HUES48 (cell line): Measurements from ENCODE around the gene CEBPB.
A peak's percentile ranks its signal among the peaks of the same experiment; 100 is the strongest.
"Not testable (repeated sequence)": the region's sequence is repeated elsewhere in the genome, so short reads cannot be mapped to it uniquely, and the experiment has no call there.

Experiments
- H3K27ac ChIP-seq: one replicate; pipeline ENCODE4 v1.7.0; 2013; ENCODE audit warnings: low read depth, low read length, inconsistent platforms
- H3K27me3 ChIP-seq: 2 replicates; pipeline ENCODE4 v1.6.1; 2013; ENCODE audit warnings: mild to moderate bottlenecking, low read length; ENCODE audit not compliant: control insufficient read depth, insufficient read depth
- H3K36me3 ChIP-seq: 2 replicates; pipeline ENCODE4 v1.6.1; 2013; ENCODE audit warnings: low read length; ENCODE audit not compliant: control insufficient read depth, insufficient read depth
- H3K4me1 ChIP-seq: 2 replicates; pipeline ENCODE4 v1.6.1; 2013; ENCODE audit warnings: mild to moderate bottlenecking, low read length; ENCODE audit not compliant: control insufficient read depth, insufficient read depth
- H3K4me3 ChIP-seq: 2 replicates; pipeline ENCODE4 v1.5.1; 2013; ENCODE audit warnings: mild to moderate bottlenecking, low read depth, low read length
- H3K9ac ChIP-seq: 2 replicates; pipeline ENCODE4 v1.6.1; 2013; ENCODE audit warnings: mild to moderate bottlenecking, low read depth, low read length, moderate library complexity
- H3K9me3 ChIP-seq: 2 replicates; pipeline ENCODE4 v1.6.1; 2013; ENCODE audit warnings: low read length; ENCODE audit not compliant: control insufficient read depth, insufficient read depth

Gene CEBPB

GRCh38 chr20:50151034-50151743 lies 39.4 kb upstream of the CEBPB start:
- H3K4me3 ChIP-seq: no peak overlapping the region; the same call in 1 of the 2 replicates
- peak overlapping the region; percentile 5 for H3K27ac ChIP-seq
- H3K36me3 ChIP-seq: peaks cover 31% of the 10 kb centered on the region
- H3K9me3 ChIP-seq: no peaks in the 10 kb centered on the region
- peaks cover 37% of the 10 kb centered on the region for H3K4me1 ChIP-seq
- H3K9ac ChIP-seq: no peak overlapping the region
- 0 out of 2 replicates have a peak, but pooled peaks cover 3% of the 10 kb centered on the region for H3K27me3 ChIP-seq

GRCh38 chr20:50152394-50153152 lies 38.1 kb upstream of the CEBPB start:
- H3K9me3 ChIP-seq: no peaks in the 10 kb centered on the region
- peak overlapping the region; percentile 79 for H3K27ac ChIP-seq
- 0 out of 2 replicates have a peak, but pooled peaks cover 3% of the 10 kb centered on the region for H3K27me3 ChIP-seq
- H3K36me3 ChIP-seq: peaks cover 24% of the 10 kb centered on the region
- peak overlapping the region; percentile 78 for H3K9ac ChIP-seq
- H3K4me1 ChIP-seq: peaks cover 25% of the 10 kb centered on the region
- peak overlapping the region; percentile 72 for H3K4me3 ChIP-seq

GRCh38 chr20:50153153-50153499 lies 37.5 kb upstream of the CEBPB start:
- H3K9ac ChIP-seq: peak overlapping the region; percentile 78
- H3K4me3 ChIP-seq: peak overlapping the region; percentile 72
- peaks cover 24% of the 10 kb centered on the region for H3K4me1 ChIP-seq
- peak overlapping the region; percentile 79 for H3K27ac ChIP-seq
- no peaks in the 10 kb centered on the region for H3K9me3 ChIP-seq
- H3K36me3 ChIP-seq: peaks cover 20% of the 10 kb centered on the region
- 0 out of 2 replicates have a peak, but pooled peaks cover 3% of the 10 kb centered on the region for H3K27me3 ChIP-seq

- peaks cover 14% of the 10 kb centered on the region; the same call in 1 of the 2 replicates for H3K36me3 ChIP-seq
- peak within 1 kb of the TSS; percentile 79 for H3K27ac ChIP-seq
- H3K9ac ChIP-seq: peak within 1 kb of the TSS; percentile 78
- H3K4me3 ChIP-seq: peak within 1 kb of the TSS; percentile 72
- H3K9me3 ChIP-seq: no peaks in the 10 kb centered on the region
- H3K27me3 ChIP-seq: 0 out of 2 replicates have a peak, but pooled peaks cover 3% of the 10 kb centered on the region
- H3K4me1 ChIP-seq: peaks cover 24% of the 10 kb centered on the region
Observed at GRCh38 chr20:50153500-50154377, 36.9 kb upstream of the CEBPB start, which contains the start of gene PEDS1. TSS of gene PEDS1 (minus strand) at chr20:50153723. CDS start at chr20:50153637, 86 bp downstream.

DNA sequence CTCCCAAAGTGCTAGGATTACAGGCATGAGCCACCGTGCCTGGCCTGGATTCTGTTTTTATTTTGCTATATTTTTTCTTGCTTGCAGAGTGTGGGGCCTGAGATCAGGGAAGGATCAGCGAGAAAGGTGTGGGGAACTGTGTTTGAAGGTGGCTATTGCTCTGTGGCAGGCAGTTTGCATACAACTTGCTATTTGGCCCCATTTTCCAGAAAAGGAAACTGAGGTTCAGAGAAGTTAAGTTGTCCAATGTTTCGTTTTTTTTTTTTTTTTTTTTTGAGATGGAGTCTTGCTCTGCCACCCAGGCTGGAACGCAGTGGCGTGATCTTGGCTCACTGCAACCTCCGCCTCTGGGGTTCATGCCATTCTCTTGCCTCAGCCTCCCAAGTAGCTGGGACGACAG lies 29.1 kb upstream of the CEBPB start:
- H3K9ac ChIP-seq, H3K9me3 ChIP-seq, H3K4me3 ChIP-seq, H3K27ac ChIP-seq, H3K27me3 ChIP-seq, H3K36me3 ChIP-seq: not testable (repeated sequence)
- H3K4me1 ChIP-seq: peaks cover 12% of the 10 kb centered on the region

DNA sequence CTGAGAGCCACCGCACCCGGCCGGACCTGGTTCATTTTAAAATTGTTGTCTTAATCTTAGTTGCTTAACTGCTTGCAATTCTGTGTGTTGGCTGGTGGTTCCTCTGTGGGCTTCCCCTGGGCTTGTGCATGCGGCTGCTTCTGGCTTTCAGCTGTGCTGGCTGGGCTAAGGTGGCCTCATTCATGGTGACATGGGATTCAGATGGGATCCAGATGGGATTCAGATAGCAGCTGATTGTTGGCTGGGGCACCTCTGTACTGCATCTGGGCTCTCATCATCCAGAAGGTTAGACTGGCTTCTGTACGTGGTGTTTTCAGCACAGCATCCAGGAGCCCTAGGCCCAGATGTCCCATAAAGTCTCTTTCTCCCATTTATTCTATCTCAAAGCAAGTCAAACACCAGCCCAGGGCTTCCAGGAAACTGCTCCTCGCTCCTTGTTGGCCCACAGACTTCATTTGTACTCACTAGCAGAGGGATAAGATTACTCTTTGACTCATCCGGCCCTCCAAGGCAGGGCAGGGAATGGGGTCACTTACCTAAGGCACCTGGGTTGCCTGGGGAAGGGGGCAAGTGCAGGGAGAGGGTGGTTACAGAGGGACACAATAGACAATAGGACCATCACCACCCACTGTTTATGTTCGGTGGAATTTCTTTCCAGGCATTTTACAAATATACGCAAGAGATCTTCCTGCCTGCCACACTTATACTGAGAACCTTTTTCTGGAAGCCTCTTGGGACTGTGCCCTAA lies 26.9 kb upstream of the CEBPB start:
- peaks cover 12% of the 10 kb centered on the region for H3K4me1 ChIP-seq
- no peak overlapping the region for H3K9ac ChIP-seq
- H3K27me3 ChIP-seq: no peaks in the 10 kb centered on the region
- no peak overlapping the region for H3K4me3 ChIP-seq
- H3K27ac ChIP-seq: peak overlapping the region; percentile 60
- no peaks in the 10 kb centered on the region for H3K36me3 ChIP-seq
- H3K9me3 ChIP-seq: no peaks in the 10 kb centered on the region

- Histone ChIP-seq H3K4me1 (peaks cover 12% of the 10 kb centered on the region), H3K9ac (peak overlapping the region; percentile 80), H3K27ac (peak overlapping the region; percentile 97), H3K4me3 (peak overlapping the region; percentile 51), H3K27me3 (no peaks in the 10 kb centered on the region), H3K36me3 (no peaks in the 10 kb centered on the region), H3K9me3 (no peaks in the 10 kb centered on the region)
Observed at GRCh38 chr20:50165684-50166554, 24.7 kb upstream of the CEBPB start.

GRCh38 chr20:50169329-50169823 lies 21.3 kb upstream of the CEBPB start:
- no peak overlapping the region for H3K27ac ChIP-seq
- H3K36me3 ChIP-seq: no peaks in the 10 kb centered on the region
- H3K4me1 ChIP-seq: peaks cover 19% of the 10 kb centered on the region
- H3K9me3 ChIP-seq: no peaks in the 10 kb centered on the region
- no peak overlapping the region for H3K4me3 ChIP-seq
- no peaks in the 10 kb centered on the region for H3K27me3 ChIP-seq
- no peak overlapping the region for H3K9ac ChIP-seq

DNA sequence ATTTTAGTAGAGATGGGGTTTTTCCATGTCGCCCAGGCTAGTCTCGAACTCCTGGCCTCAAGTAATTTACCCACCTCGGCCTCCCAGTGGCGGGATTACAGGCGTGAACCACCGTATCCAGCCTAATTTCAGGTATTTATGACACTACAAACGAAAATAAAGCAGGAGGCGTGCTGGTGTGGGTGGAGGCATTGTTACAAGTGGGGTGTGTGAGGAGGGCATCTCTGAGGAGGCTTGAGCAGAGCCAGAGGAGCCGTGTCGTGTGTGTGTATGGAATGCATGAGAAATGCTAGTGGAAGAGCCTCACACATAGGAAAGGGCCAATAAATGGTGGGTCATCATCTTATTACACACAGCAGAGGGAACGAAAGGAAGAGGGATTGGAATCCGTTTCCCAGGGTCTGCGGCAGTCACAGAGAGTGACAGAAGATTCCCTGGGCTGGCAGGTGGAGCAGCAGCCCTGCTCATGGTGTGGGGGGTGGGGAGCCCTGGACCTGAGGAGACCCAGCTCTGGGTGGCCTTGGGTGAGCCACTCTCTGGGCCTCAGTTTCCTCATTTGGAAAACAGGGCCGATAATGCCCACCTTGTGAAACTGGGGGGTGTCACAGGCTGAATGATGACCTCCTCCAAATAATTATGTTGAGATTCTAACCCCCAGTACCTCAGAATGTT lies 19.9 kb upstream of the CEBPB start:
- H3K27ac ChIP-seq: no peak overlapping the region
- peaks cover 16% of the 10 kb centered on the region for H3K4me1 ChIP-seq
- no peak overlapping the region for H3K4me3 ChIP-seq
- no peak overlapping the region for H3K9ac ChIP-seq
- no peaks in the 10 kb centered on the region for H3K36me3 ChIP-seq
- no peaks in the 10 kb centered on the region for H3K9me3 ChIP-seq
- no peaks in the 10 kb centered on the region for H3K27me3 ChIP-seq
